ENCODE results near the gene EMC6. TPM values are rescaled to one million over a fixed set of nuclear protein-coding genes. Genes with fewer than 3 reads are reported as not detected.
"Not testable (repeated sequence)": the region's sequence is repeated elsewhere in the genome, so short reads cannot be mapped to it uniquely, and the experiment has no call there.

The EMC6 gene
- total RNA-seq, 1 donor from 2014 or later = 14.6 TPM

- H3K4me1 ChIP-seq (ENCODE audit: control insufficient read depth in 3 of 3, insufficient read depth in 3 of 3, low read length in 3 of 3) = peaks cover 5 to 24% (median 14%) of the 10 kb centered on the region in 3 donors
- peaks cover 0 to 4% (median 3%) of the 10 kb centered on the region in 3 donors for H3K36me3 ChIP-seq (ENCODE audit: control insufficient read depth in 3 of 3, insufficient read depth in 3 of 3, low read length in 3 of 3)
- peaks cover 0 to 9% (median 5%) of the 10 kb centered on the region in 3 donors for H3K27me3 ChIP-seq (ENCODE audit: control insufficient read depth in 3 of 3, insufficient read depth in 3 of 3, low read length in 3 of 3)
- no peak overlapping the region for H3K27ac ChIP-seq (ENCODE audit: low read depth, low read length)
- H3K4me3 ChIP-seq (ENCODE audit: low read length in 3 of 3) = no peak overlapping the region
- H3K9me3 ChIP-seq (ENCODE audit: control insufficient read depth in 3 of 3, low read length in 3 of 3) = no peaks in the 10 kb centered on the region
- no peak overlapping the region for H3K9ac ChIP-seq (ENCODE audit: low read depth in 1 of 3, low read length in 3 of 3)
These were observed 29.5 kb downstream of the EMC6 start for GRCh38 chr17:3698139-3698538.

- Histone ChIP-seq H3K4me3 (ENCODE audit: low read length in 3 of 3) (no peak overlapping the region), H3K4me1 (ENCODE audit: control insufficient read depth in 3 of 3, insufficient read depth in 3 of 3, low read length in 3 of 3) (peaks cover 3 to 9% (median 4%) of the 10 kb centered on the region in 3 donors), H3K9ac (ENCODE audit: low read depth in 1 of 3, low read length in 3 of 3) (no peak overlapping the region), H3K27me3 (ENCODE audit: control insufficient read depth in 3 of 3, insufficient read depth in 3 of 3, low read length in 3 of 3) (peaks cover 0 to 5% (median under 1%) of the 10 kb centered on the region in 3 donors), H3K27ac (ENCODE audit: low read depth, low read length) (no peak overlapping the region), H3K9me3 (ENCODE audit: control insufficient read depth in 3 of 3, low read length in 3 of 3) (no peaks in the 10 kb centered on the region), H3K36me3 (ENCODE audit: control insufficient read depth in 3 of 3, insufficient read depth in 3 of 3, low read length in 3 of 3) (peaks cover 0 to 4% (median 3%) of the 10 kb centered on the region in 3 donors)
These were observed 31.3 kb downstream of the EMC6 start for GRCh38 chr17:3699951-3700350.

- not testable (repeated sequence) for H3K4me3 ChIP-seq (ENCODE audit: low read length in 3 of 3); H3K27me3 ChIP-seq (ENCODE audit: control insufficient read depth in 3 of 3, insufficient read depth in 3 of 3, low read length in 3 of 3); H3K9me3 ChIP-seq (ENCODE audit: control insufficient read depth in 3 of 3, low read length in 3 of 3); H3K27ac ChIP-seq (ENCODE audit: low read depth, low read length); H3K4me1 ChIP-seq (ENCODE audit: control insufficient read depth in 3 of 3, insufficient read depth in 3 of 3, low read length in 3 of 3); H3K36me3 ChIP-seq (ENCODE audit: control insufficient read depth in 3 of 3, insufficient read depth in 3 of 3, low read length in 3 of 3); H3K9ac ChIP-seq (ENCODE audit: low read depth in 1 of 3, low read length in 3 of 3)
These were observed 33.5 kb downstream of the EMC6 start for GRCh38 chr17:3702041-3702539.

GRCh38 chr17:3704931-3705717 is 36.5 kb downstream of the EMC6 start:
- Histone ChIP-seq H3K36me3 (ENCODE audit: control insufficient read depth in 3 of 3, insufficient read depth in 3 of 3, low read length in 3 of 3) (peaks cover 0 to 2% (median 0%) of the 10 kb centered on the region in 3 donors), H3K27ac (ENCODE audit: low read depth, low read length) (no peak overlapping the region), H3K27me3 (ENCODE audit: control insufficient read depth in 3 of 3, insufficient read depth in 3 of 3, low read length in 3 of 3) (no peaks in the 10 kb centered on the region), H3K9me3 (ENCODE audit: control insufficient read depth in 3 of 3, low read length in 3 of 3) (no peaks in the 10 kb centered on the region), H3K4me3 (ENCODE audit: low read length in 3 of 3) (peak overlapping the region in 1 of 3 donors; percentile 13), H3K9ac (ENCODE audit: low read depth in 1 of 3, low read length in 3 of 3) (peak overlapping the region in 2 of 3 donors; percentile 33 to 52), H3K4me1 (ENCODE audit: control insufficient read depth in 3 of 3, insufficient read depth in 3 of 3, low read length in 3 of 3) (no peaks in the 10 kb centered on the region)

- not testable (repeated sequence) for H3K4me3 ChIP-seq (ENCODE audit: low read length in 3 of 3); H3K27me3 ChIP-seq (ENCODE audit: control insufficient read depth in 3 of 3, insufficient read depth in 3 of 3, low read length in 3 of 3); H3K9ac ChIP-seq (ENCODE audit: low read depth in 1 of 3, low read length in 3 of 3); H3K9me3 ChIP-seq (ENCODE audit: control insufficient read depth in 3 of 3, low read length in 3 of 3); H3K36me3 ChIP-seq (ENCODE audit: control insufficient read depth in 3 of 3, insufficient read depth in 3 of 3, low read length in 3 of 3); H3K4me1 ChIP-seq (ENCODE audit: control insufficient read depth in 3 of 3, insufficient read depth in 3 of 3, low read length in 3 of 3); H3K27ac ChIP-seq (ENCODE audit: low read depth, low read length)
These were observed 37.0 kb downstream of the EMC6 start for GRCh38 chr17:3705718-3705984.

DNA sequence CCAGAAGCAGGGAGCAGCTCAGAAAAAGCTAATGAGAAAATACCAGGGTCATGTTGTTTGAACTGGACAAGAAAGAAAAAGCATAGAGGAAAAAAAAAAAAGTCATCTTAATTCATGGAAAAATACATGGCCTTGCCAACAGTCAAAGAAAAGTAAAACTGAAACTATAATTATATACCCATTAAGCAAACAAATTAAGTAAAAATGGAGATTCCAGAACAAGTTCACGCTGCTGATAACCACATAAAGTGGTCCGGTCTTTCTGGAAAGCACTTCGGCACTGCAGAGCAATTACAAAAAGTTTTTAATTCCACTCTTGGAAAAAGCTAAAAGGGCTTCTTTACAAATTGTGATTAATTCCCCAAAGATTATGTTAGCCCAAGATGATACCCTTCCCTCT is 39.8 kb downstream of the EMC6 start:
- no peaks in the 10 kb centered on the region for H3K9me3 ChIP-seq (ENCODE audit: control insufficient read depth in 3 of 3, low read length in 3 of 3)
- H3K9ac ChIP-seq (ENCODE audit: low read depth in 1 of 3, low read length in 3 of 3) = no peak overlapping the region
- no peak overlapping the region for H3K4me3 ChIP-seq (ENCODE audit: low read length in 3 of 3)
- H3K27me3 ChIP-seq (ENCODE audit: control insufficient read depth in 3 of 3, insufficient read depth in 3 of 3, low read length in 3 of 3) = no peaks in the 10 kb centered on the region
- no peaks in the 10 kb centered on the region for H3K4me1 ChIP-seq (ENCODE audit: control insufficient read depth in 3 of 3, insufficient read depth in 3 of 3, low read length in 3 of 3)
- H3K27ac ChIP-seq (ENCODE audit: low read depth, low read length) = no peak overlapping the region
- peaks cover 4 to 9% (median 6%) of the 10 kb centered on the region in 3 donors for H3K36me3 ChIP-seq (ENCODE audit: control insufficient read depth in 3 of 3, insufficient read depth in 3 of 3, low read length in 3 of 3)

- Histone ChIP-seq H3K27ac (ENCODE audit: low read depth, low read length) (no peak overlapping the region), H3K4me3 (ENCODE audit: low read length in 3 of 3) (no peak overlapping the region), H3K9ac (ENCODE audit: low read depth in 1 of 3, low read length in 3 of 3) (no peak overlapping the region)
These were observed 42.4 kb downstream of the EMC6 start for GRCh38 chr17:3710951-3711383.

DNA sequence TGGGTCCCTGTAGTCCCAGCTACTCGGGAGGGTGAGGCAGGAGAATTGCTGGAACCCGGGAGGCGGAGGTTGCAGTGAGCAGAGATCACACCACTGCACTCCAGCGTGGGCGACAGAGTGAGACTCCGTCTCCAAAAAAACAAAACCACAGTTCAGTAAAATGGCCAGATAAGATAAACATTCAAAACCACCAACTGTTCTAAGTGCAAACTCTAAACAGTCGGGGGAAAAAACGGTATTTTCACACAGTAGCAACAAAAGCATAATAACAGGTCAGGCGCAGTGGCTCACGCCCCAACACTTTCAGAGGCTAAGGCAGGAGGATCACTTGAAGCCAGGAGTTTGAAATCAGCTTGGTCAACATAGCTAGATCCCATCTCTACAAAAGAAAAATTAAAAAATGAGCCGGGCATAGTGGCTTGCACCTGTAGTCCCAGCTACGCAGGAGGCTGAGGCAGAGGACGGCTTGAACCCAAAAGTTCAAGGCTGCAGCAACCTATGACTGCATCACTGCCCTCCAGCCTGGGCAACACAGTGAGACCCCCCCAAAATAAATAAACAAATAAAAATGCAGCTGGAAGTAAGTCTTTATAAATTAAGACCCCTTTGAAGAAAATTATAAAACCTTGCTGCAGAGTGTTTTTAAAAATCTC is 44.3 kb downstream of the EMC6 start:
- no peak overlapping the region for H3K9ac ChIP-seq (ENCODE audit: low read depth in 1 of 3, low read length in 3 of 3)
- no peak overlapping the region for H3K27ac ChIP-seq (ENCODE audit: low read depth, low read length)
- peaks cover 25 to 42% (median 38%) of the 10 kb centered on the region in 3 donors for H3K36me3 ChIP-seq (ENCODE audit: control insufficient read depth in 3 of 3, insufficient read depth in 3 of 3, low read length in 3 of 3)
- H3K27me3 ChIP-seq (ENCODE audit: control insufficient read depth in 3 of 3, insufficient read depth in 3 of 3, low read length in 3 of 3) = no peaks in the 10 kb centered on the region
- no peak overlapping the region for H3K4me3 ChIP-seq (ENCODE audit: low read length in 3 of 3)
- H3K4me1 ChIP-seq (ENCODE audit: control insufficient read depth in 3 of 3, insufficient read depth in 3 of 3, low read length in 3 of 3) = no peaks in the 10 kb centered on the region
- no peaks in the 10 kb centered on the region for H3K9me3 ChIP-seq (ENCODE audit: control insufficient read depth in 3 of 3, low read length in 3 of 3)

More at GRCh38 chr17:3710951-3711383, 42.4 kb downstream of the EMC6 start:
- H3K9me3 ChIP-seq (ENCODE audit: control insufficient read depth in 3 of 3, low read length in 3 of 3) = no peaks in the 10 kb centered on the region
- no peaks in the 10 kb centered on the region for H3K4me1 ChIP-seq (ENCODE audit: control insufficient read depth in 3 of 3, insufficient read depth in 3 of 3, low read length in 3 of 3)
- peaks cover 17 to 23% (median 18%) of the 10 kb centered on the region in 3 donors for H3K36me3 ChIP-seq (ENCODE audit: control insufficient read depth in 3 of 3, insufficient read depth in 3 of 3, low read length in 3 of 3)
- H3K27me3 ChIP-seq (ENCODE audit: control insufficient read depth in 3 of 3, insufficient read depth in 3 of 3, low read length in 3 of 3) = no peaks in the 10 kb centered on the region

DNA sequence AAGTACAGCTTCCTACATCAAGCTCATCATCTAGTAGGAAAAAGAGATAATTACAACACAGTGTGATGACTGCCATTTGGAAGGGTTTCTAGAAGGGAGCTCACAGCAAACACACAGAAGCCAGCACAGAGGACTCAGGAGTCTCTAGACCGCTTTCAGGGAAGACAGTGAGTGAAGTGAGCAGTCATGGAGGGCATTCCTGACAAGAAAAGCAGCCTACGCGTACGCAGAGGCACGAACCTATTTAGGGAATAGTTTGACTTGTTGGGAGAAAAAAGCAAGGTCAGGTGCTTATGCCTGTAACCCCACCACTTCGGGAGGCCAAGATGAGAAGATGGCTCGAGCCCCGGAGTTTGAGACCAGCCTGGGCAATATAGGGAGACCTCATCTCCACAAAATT is 46.7 kb downstream of the EMC6 start:
- no peak overlapping the region for H3K4me3 ChIP-seq (ENCODE audit: low read length in 3 of 3)
- no peaks in the 10 kb centered on the region for H3K27me3 ChIP-seq (ENCODE audit: control insufficient read depth in 3 of 3, insufficient read depth in 3 of 3, low read length in 3 of 3)
- H3K4me1 ChIP-seq (ENCODE audit: control insufficient read depth in 3 of 3, insufficient read depth in 3 of 3, low read length in 3 of 3) = peaks cover 0 to 6% (median 5%) of the 10 kb centered on the region in 3 donors
- H3K9ac ChIP-seq (ENCODE audit: low read depth in 1 of 3, low read length in 3 of 3) = no peak overlapping the region
- H3K9me3 ChIP-seq (ENCODE audit: control insufficient read depth in 3 of 3, low read length in 3 of 3) = no peaks in the 10 kb centered on the region
- H3K36me3 ChIP-seq (ENCODE audit: control insufficient read depth in 3 of 3, insufficient read depth in 3 of 3, low read length in 3 of 3) = peaks cover 29 to 55% (median 43%) of the 10 kb centered on the region in 3 donors
- no peak overlapping the region for H3K27ac ChIP-seq (ENCODE audit: low read depth, low read length)

DNA sequence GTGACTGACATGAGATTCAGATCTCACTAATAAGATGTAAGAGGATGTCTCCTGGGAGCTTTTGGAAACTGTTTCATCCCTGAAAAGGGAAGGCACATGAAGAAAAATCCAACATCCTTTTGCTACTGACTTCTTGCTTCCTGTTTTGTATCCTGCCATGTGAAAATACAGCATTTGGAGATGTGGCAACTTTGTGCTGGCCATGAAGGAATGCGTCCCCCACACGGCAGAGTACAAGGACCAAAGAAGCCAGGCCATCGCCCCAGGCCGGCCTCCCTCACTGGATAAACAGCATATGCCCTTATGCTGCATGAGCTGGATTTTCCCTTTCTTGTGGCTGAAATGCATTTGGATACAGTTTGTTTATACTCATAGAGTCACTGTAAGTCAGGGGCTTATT is 49.6 kb downstream of the EMC6 start:
- no peaks in the 10 kb centered on the region for H3K27me3 ChIP-seq (ENCODE audit: control insufficient read depth in 3 of 3, insufficient read depth in 3 of 3, low read length in 3 of 3)
- H3K36me3 ChIP-seq (ENCODE audit: control insufficient read depth in 3 of 3, insufficient read depth in 3 of 3, low read length in 3 of 3) = peaks cover 25 to 51% (median 38%) of the 10 kb centered on the region in 3 donors
- H3K4me3 ChIP-seq (ENCODE audit: low read length in 3 of 3) = no peak overlapping the region
- H3K27ac ChIP-seq (ENCODE audit: low read depth, low read length) = peak overlapping the region; percentile 16
- H3K4me1 ChIP-seq (ENCODE audit: control insufficient read depth in 3 of 3, insufficient read depth in 3 of 3, low read length in 3 of 3) = peaks cover 9 to 15% (median 13%) of the 10 kb centered on the region in 3 donors
- no peaks in the 10 kb centered on the region for H3K9me3 ChIP-seq (ENCODE audit: control insufficient read depth in 3 of 3, low read length in 3 of 3)
- no peak overlapping the region for H3K9ac ChIP-seq (ENCODE audit: low read depth in 1 of 3, low read length in 3 of 3)
